GM10248 (cell line): ENCODE measurements around the gene ERFL.

Source experiments
- CTCF ChIA-PET: fragments of 300-600 bp; sonication (Branson Sonifier 250); formaldehyde crosslinking; extraction: SDS; loops from one replicate; lab custom pipeline; 2021; ENCODE audit warnings: antibody characterized with exemption; lab: Yijun Ruan, JAX
- POLR2A ChIA-PET: fragments of 350-650 bp; sonication (Branson Sonifier 250); formaldehyde crosslinking; extraction: SDS; loops from one replicate; lab custom pipeline; 2020; ENCODE audit warnings: antibody characterized with exemption; lab: Yijun Ruan, JAX
- DNase-seq: peaks from one replicate; pipeline ENCODE4 v3.0.0; 2012; ENCODE audit errors: extremely low spot score
- CTCF ChIP-seq: IDR thresholded peaks from 2 replicates; pipeline ENCODE4 v1.5.1; 2012; ENCODE audit warnings: mild to moderate bottlenecking, low read depth; ENCODE audit errors: extremely low read depth, missing control alignments, control extremely low read depth

Gene ERFL

GRCh38 chr19:41957838-41958366 is 29.7 kb upstream of the ERFL start:
- ChIA-PET POLR2A (interaction anchor here (1.9 to 3.9 kb wide), 2 partner anchors 85 to 98 kb away, joined by 4 to 13 read pairs; partner anchors contain the start of gene RPS19), CTCF (interaction anchor here (0.9 to 4.3 kb wide), 15 partner anchors 11 to 205 kb away, joined by 3 to 32 read pairs (median 5); partner anchors contain the start of genes ERFL and RPS19)
- TF ChIP-seq CTCF = peak; percentile 88
- DNase-seq = peak; percentile 86

- TF ChIP-seq CTCF = no peak
- ChIA-PET POLR2A (interaction anchor here (0.6 to 3.9 kb wide), 2 partner anchors 85 to 92 kb away, joined by 3 to 13 read pairs; no protein-coding TSS in a partner anchor), CTCF (interaction anchor here (0.9 to 4.3 kb wide), 18 partner anchors 10 to 204 kb away, joined by 3 to 32 read pairs (median 5); partner anchors contain the start of genes ERFL and RPS19)
- no peak for DNase-seq
These were observed 29.1 kb upstream of the ERFL start for GRCh38 chr19:41957161-41957837.

GRCh38 chr19:41956621-41957020 is 28.4 kb upstream of the ERFL start:
- no peak for DNase-seq
- ChIA-PET CTCF (interaction anchor here (1.0 to 4.3 kb wide), 12 partner anchors 9 to 161 kb away, joined by 3 to 32 read pairs (median 4); partner anchors contain the start of genes ERFL and RPS19), POLR2A (interaction anchor here (0.6 to 3.9 kb wide), 2 partner anchors 84 to 92 kb away, joined by 3 to 13 read pairs; no protein-coding TSS in a partner anchor)
- no peak for TF ChIP-seq CTCF

GRCh38 chr19:41955521-41955920 is 27.3 kb upstream of the ERFL start:
- ChIA-PET POLR2A (no interaction called here), CTCF (interaction anchor here (1.0 to 4.3 kb wide), 3 partner anchors 19 to 83 kb away, joined by 3 to 32 read pairs (median 4); no protein-coding TSS in a partner anchor)
- no peak for DNase-seq
- no peak for TF ChIP-seq CTCF

- peak; percentile 85 for DNase-seq
- peak; percentile 99 for TF ChIP-seq CTCF
- ChIA-PET CTCF (interaction anchor here (0.6 to 3.7 kb wide), 13 partner anchors 9 to 117 kb away, joined by 3 to 52 read pairs (median 4); partner anchors contain the start of genes CD79A and ERFL), POLR2A (no interaction called here)
These were observed 23.5 kb upstream of the ERFL start for GRCh38 chr19:41951686-41952172.

GRCh38 chr19:41947091-41947490 is 18.8 kb upstream of the ERFL start:
- POLR2A ChIA-PET = interaction anchor here (2.5 kb wide), 1 partner anchor 87 kb away, joined by 12 read pairs; the partner anchor contains the start of gene RPS19
- DNase-seq = no peak
- CTCF ChIA-PET = interaction anchor here (0.9 to 6.1 kb wide), 8 partner anchors 10 to 112 kb away, joined by 3 to 48 read pairs (median 6); partner anchors contain the start of genes CD79A, RABAC1 and RPS19
- TF ChIP-seq CTCF = no peak
